Naive B cell (primary cell): ENCODE results near the gene FAM181A. TPM values are rescaled to one million over a fixed set of nuclear protein-coding genes. Genes with fewer than 3 reads are reported as not detected.

ENCODE experiments used
- ATAC-seq, 2 donors: fragments of 150-1000 bp; cut with Tn5 transposase; 2 replicates each; pipeline ENCODE4 v1.10.0; 2021; ENCODE audit warnings: low read depth in 2 of 2, mild to moderate bottlenecking in 2 of 2, moderate library complexity in 2 of 2
- DNase-seq: peaks from one replicate; pipeline ENCODE4 v3.0.0; 2022
- H3K27ac Mint-ChIP-seq, 6 donors: one replicate each; pipeline ENCODE4 v1.8.0; 2020 to 2022; ENCODE audit warnings: mild to moderate bottlenecking in 6 of 6, mixed read lengths in 6 of 6, moderate library complexity in 5 of 6, inconsistent platforms in 2 of 6
- H3K27me3 Mint-ChIP-seq, 3 donors: one replicate each; pipeline ENCODE4 v1.8.0; 2021 to 2022; ENCODE audit warnings: mixed read lengths in 3 of 3, mild to moderate bottlenecking in 1 of 3
- H3K36me3 Mint-ChIP-seq, 2 donors: one replicate each; pipeline ENCODE4 v1.8.0; 2020 to 2022; ENCODE audit warnings: mixed read lengths in 2 of 2, inconsistent platforms in 1 of 2, mild to moderate bottlenecking in 1 of 2
- H3K4me1 Mint-ChIP-seq, 3 donors: one replicate each; pipeline ENCODE4 v1.8.0; 2020 to 2022; ENCODE audit warnings: mixed read lengths in 3 of 3, inconsistent platforms in 1 of 3, mild to moderate bottlenecking in 1 of 3, moderate library complexity in 1 of 3
- H3K4me3 Mint-ChIP-seq, 8 donors: one replicate each; pipeline ENCODE4 v1.8.0; 2020 to 2022; ENCODE audit warnings: mild to moderate bottlenecking in 8 of 8, mixed read lengths in 8 of 8, moderate library complexity in 8 of 8, inconsistent platforms in 2 of 8
- H3K9me3 Mint-ChIP-seq, 7 donors: one replicate each; pipeline ENCODE4 v1.8.0; 2020 to 2022; ENCODE audit warnings: mixed read lengths in 7 of 7, mild to moderate bottlenecking in 5 of 7, inconsistent platforms in 2 of 7, moderate library complexity in 1 of 7
- polyA plus RNA-seq, 6 donors: library from polyadenylated mRNA; unstranded; fragments of 300-500 nt; fragmentation: Illumina TruSeq; gene quantifications; one replicate each; pipeline ENCODE4 v1.2.3, GENCODE V29; 2021; ENCODE audit warnings: low read depth in 6 of 6

Gene FAM181A
- polyA plus RNA-seq, result not detected

DNA sequence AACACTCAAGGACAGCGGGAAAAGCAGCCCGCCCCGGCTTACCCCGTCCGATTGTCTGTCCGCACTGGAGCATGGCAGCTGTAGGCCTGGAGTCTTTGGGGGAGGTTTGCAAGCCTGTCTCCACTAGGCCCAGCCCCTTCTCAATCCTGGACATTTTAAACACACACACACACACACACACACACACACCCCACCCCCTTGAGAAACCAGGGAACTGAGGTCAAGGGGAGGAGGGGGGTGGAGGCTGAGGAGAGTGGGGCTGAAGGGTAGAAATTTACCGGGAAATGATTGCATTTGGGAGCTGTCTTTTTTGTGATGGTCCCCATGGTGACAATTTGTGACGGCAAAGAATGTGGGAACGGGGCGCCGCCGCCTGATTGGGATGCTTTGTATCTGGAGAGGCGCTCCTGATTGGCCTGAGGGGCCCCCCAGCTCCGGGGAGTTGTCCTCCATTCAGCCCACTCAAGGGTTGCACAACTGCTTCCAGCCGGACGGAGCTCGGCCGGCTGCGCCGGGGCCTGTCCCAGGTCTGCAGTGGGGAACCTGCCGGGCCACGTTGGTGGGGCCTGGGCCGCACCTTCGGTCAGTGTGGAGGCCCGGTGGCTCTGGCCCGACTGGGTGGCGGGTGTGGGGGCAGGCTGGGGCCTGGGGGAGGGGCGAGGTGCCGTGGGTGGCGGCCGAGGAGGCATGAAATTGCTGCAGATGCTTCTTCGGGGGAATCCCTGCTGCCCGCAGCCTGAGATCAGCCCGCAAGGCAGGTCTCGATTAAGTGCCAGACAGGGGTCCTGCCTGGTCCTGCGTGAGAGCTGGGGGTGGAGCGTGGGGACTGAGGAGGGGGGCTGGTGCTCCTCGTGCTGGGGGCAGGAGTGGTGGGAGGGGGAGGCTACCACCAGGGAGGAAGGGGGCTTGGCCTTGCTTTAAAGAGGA, at the start of gene FAM181A:
Gene FAM181A (plus strand): TSS at position 472 of the 927 bp plus-strand sequence. CDS start 942 bp downstream, outside the sequence.
- no peak for DNase-seq
- Mint-ChIP-seq H3K27me3 (peaks cover 0 to 11% (median 0%) of the 10 kb centered on the region in 3 donors), H3K4me3 (no peak within 1 kb of the TSS)

DNA sequence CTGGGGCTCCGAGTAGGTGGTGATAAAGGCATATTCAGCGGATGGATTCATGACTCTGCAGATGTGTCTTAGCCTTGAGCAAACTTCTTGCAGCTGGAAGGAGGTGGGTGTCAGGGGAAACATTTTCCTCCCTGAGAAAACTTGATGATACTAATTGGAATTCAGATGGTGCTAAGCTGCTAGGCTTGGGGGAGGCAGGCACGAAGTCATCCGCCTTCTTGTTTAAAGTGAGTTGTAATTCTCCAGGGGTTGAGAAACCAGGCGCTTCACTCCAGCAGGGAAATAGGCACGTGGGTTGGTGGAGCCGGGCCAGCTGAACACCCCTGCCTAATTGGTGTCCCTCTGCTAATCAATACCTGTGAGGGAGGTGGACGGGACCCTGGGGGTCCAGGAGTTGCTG, 48.9 kb upstream of the FAM181A start:
- H3K36me3 Mint-ChIP-seq, result peaks cover 0 to 16% of the 10 kb centered on the region in 2 donors
- H3K4me3 Mint-ChIP-seq, result no peak overlapping the region
- DNase-seq (no peak), ATAC-seq (no peak)
- peaks cover 0 to 5% (median 0%) of the 10 kb centered on the region in 3 donors for H3K4me1 Mint-ChIP-seq
- no peak overlapping the region for H3K27ac Mint-ChIP-seq
- H3K9me3 Mint-ChIP-seq, result peaks cover 3 to 48% (median 9%) of the 10 kb centered on the region in 7 donors
- H3K27me3 Mint-ChIP-seq, result peaks cover 0 to 26% (median 22%) of the 10 kb centered on the region in 3 donors

More for the DNA sequence above, at the start of gene FAM181A:
- no peak for ATAC-seq
- Mint-ChIP-seq H3K27ac (no peak within 1 kb of the TSS), H3K36me3 (no peaks in the 10 kb centered on the region), H3K4me1 (no peaks in the 10 kb centered on the region), H3K9me3 (no peaks in the 10 kb centered on the region)

DNA sequence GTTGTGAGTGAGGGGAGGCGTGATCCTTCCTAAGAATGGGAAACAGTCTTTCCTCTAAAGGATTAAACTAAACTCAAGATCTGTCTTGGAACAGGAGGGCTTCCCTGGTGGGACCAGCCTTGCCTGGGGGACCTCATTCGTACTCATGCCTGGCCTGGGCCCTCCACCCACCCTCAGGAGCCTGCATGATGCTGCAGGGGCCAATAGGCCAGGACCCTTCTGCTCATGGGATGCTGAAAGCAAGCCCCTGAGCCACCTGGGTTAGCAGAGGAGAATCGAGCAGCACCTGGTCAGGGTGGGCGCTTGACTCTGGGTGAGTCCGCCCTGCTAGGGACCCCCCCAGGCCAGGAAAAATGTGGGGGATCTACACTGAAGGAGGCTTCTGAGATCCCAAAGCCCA, 48.3 kb upstream of the FAM181A start:
- Mint-ChIP-seq H3K4me3 (no peak overlapping the region), H3K4me1 (peaks cover 0 to 5% (median 0%) of the 10 kb centered on the region in 3 donors), H3K27ac (no peak overlapping the region), H3K9me3 (peaks cover 3 to 41% (median 8%) of the 10 kb centered on the region in 7 donors), H3K27me3 (peaks cover 0 to 24% (median 18%) of the 10 kb centered on the region in 3 donors), H3K36me3 (peaks cover 0 to 15% of the 10 kb centered on the region in 2 donors)
- no peak for DNase-seq
- no peak for ATAC-seq

DNA sequence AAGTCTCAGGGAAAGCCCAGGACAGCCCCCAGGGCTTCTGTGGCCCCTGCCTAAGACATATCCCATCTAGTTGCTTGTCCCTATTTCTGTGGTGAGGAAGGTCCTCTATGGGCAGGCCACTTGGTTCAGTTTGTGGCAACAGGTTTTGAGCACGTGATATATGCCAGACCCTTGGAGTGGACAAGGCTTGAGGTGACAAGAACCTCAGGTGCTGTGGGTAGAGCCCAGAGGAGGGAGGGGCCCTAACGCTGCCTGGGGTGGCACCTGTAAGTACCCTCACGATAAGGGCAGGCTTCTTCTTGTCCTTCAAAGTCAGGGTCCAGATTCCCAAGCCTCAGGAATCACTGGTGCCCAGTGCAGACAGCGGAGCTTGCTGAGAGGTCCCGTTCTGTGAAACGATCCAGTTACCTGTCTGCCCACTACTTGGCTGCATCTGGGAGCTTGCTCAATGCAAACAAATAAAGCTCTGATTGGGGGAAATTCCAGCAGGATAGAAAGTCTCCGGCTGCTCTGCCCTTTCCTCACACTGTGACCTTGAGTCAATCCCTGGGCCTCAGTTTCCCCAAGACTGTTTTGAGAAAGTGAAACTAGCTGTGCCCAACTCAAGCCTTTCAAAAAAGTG, 47.7 kb upstream of the FAM181A start:
- H3K27ac Mint-ChIP-seq, result no peak overlapping the region
- no peak for ATAC-seq
- H3K9me3 Mint-ChIP-seq, result peaks cover 0 to 35% (median 7%) of the 10 kb centered on the region in 7 donors
- peaks cover 0 to 24% (median 12%) of the 10 kb centered on the region in 3 donors for H3K27me3 Mint-ChIP-seq
- DNase-seq, result no peak
- no peak overlapping the region for H3K4me3 Mint-ChIP-seq
- peaks cover 0 to 5% (median 0%) of the 10 kb centered on the region in 3 donors for H3K4me1 Mint-ChIP-seq
- peaks cover 0 to 9% of the 10 kb centered on the region in 2 donors for H3K36me3 Mint-ChIP-seq

DNA sequence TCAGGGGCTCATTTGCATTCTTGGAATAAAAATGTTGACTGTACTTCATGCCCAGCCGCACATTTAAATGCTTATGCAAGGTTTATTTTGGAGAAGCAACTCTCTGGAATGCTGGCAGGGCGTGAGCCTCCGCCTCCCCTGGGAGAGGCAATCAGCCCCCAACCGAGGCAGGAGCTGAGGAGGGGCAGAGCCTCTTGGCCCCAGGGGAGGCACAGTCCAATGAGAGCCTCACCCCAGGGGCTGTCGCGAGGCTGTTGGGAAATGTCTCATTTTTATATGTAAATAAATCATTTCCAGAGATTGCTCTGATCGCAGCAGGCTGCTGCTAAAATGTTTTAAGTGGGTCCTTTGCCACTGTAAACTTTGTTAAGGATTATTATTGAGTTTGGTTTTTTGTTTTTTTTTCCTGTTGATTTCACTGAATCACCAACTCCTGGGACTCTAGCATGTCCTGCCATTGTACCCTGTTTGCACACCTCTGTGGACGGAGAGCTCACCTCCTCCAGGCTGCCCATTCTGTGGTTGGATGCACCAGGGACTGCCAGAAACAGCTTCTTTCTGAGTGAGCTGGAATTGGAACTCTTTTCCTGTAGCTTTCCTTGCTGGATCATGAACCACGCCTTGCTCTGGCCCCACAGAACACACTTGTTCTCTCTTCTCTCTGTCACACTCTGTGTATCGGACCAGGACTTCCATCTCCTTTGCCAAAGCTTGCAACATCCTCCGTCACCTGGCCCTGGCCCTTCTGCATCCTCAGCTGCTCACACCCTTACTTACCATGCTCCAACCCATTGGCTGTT, 46.9 kb upstream of the FAM181A start:
- peaks cover 0 to 7% of the 10 kb centered on the region in 2 donors for H3K36me3 Mint-ChIP-seq
- ATAC-seq (no peak), DNase-seq (no peak)
- peaks cover 0 to 30% (median 8%) of the 10 kb centered on the region in 7 donors for H3K9me3 Mint-ChIP-seq
- peaks cover 0 to 5% (median 0%) of the 10 kb centered on the region in 3 donors for H3K4me1 Mint-ChIP-seq
- peaks cover 0 to 32% (median 19%) of the 10 kb centered on the region in 3 donors for H3K27me3 Mint-ChIP-seq
- no peak overlapping the region for H3K27ac Mint-ChIP-seq
- no peak overlapping the region for H3K4me3 Mint-ChIP-seq

DNA sequence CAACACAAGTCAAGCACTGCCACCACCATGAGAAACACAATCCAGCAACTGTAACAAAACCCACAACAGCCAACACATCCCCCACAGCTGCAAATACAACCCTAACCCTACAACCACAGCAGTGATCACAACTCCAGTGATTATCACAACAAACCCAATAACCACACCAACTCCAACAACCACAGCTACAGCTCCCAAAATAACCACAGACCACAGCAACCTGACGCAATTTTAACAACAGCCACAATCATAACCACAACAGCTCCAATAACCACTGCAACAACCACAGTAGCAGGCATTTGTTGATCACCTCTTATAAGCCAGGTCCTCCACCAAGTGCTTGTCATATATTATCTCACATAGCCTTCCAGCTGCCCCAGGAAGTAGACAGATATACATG, 42.2 kb upstream of the FAM181A start:
- no peak for ATAC-seq
- Mint-ChIP-seq H3K27ac (peak overlapping the region in 1 of 6 donors; percentile 0), H3K4me3 (no peak overlapping the region)

DNA sequence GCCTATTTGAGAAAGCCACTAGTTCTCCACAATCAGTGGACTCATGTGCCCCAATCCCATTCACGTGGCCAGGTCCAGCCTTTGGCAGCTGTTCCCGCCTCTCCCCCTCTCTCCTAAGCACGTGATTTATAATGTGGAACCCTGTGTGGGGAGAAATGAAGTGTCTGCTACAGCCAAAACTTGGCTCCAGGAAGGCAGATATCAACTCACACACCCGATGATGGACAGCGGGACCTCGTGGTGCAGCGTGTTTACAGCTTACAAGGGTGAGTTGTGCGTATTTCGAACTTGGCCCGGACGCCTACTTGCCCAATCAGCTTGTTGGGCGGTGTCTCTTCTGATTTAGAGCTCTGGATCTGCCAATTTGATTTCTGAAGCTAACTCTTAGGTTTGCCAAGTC, 38.1 kb upstream of the FAM181A start:
- Mint-ChIP-seq H3K4me1 (peaks cover 0 to 4% (median 0%) of the 10 kb centered on the region in 3 donors), H3K27me3 (peaks cover 13 to 53% (median 34%) of the 10 kb centered on the region in 3 donors), H3K9me3 (peaks cover 0 to 14% (median 7%) of the 10 kb centered on the region in 7 donors), H3K36me3 (peaks cover 0 to 6% of the 10 kb centered on the region in 2 donors), H3K27ac (no peak overlapping the region), H3K4me3 (no peak overlapping the region)
- no peak for DNase-seq
- ATAC-seq, result no peak

More for the DNA sequence above, 42.2 kb upstream of the FAM181A start:
- H3K36me3 Mint-ChIP-seq, result peaks cover 6 to 7% of the 10 kb centered on the region in 2 donors
- peaks cover 4 to 32% (median 29%) of the 10 kb centered on the region in 3 donors for H3K27me3 Mint-ChIP-seq
- no peak for DNase-seq
- peaks cover 4 to 28% (median 9%) of the 10 kb centered on the region in 7 donors for H3K9me3 Mint-ChIP-seq
- peaks cover 0 to 5% (median 0%) of the 10 kb centered on the region in 3 donors for H3K4me1 Mint-ChIP-seq

DNA sequence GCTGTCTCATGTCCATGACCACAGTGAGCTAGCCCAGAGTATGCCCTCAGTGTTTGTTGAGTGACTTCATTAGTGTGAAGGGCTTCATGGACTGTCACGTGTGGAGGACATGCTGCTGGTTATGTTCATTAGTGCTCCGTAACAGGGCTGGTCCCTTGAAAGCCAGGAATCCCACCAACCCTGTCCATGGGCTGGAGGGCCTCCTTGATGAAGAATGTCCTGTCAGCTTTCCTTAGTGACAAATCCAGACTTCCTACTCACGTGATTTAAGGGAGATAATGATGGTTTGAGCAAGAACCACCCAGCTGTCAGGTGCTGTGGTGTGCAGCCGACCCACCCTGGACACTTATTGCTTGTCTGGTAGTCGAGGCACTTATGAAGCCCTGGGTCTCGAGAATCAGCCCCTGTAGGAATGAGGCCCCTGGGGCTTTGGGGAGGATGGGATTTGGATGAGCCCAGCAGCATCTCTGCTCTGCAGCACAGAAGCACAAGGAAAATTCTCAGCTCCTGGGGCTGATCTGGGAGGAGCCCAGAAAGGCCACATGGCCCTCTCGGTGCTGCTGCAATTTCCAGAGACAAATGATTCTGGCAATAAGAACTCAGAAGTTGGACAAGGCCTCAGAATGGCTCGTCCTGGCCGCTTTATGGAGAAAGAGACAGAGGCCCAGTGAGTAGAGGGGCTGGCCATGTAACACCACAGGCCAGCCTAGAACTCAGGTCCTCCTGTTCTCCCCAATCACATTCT, 37.2 kb upstream of the FAM181A start:
- DNase-seq, result no peak
- Mint-ChIP-seq H3K9me3 (peaks cover 0 to 10% (median 7%) of the 10 kb centered on the region in 7 donors), H3K4me3 (no peak overlapping the region), H3K27ac (no peak overlapping the region), H3K4me1 (peaks cover 0 to 4% (median 0%) of the 10 kb centered on the region in 3 donors), H3K27me3 (peaks cover 15 to 51% (median 31%) of the 10 kb centered on the region in 3 donors), H3K36me3 (peaks cover 0 to 6% of the 10 kb centered on the region in 2 donors)
- no peak for ATAC-seq

DNA sequence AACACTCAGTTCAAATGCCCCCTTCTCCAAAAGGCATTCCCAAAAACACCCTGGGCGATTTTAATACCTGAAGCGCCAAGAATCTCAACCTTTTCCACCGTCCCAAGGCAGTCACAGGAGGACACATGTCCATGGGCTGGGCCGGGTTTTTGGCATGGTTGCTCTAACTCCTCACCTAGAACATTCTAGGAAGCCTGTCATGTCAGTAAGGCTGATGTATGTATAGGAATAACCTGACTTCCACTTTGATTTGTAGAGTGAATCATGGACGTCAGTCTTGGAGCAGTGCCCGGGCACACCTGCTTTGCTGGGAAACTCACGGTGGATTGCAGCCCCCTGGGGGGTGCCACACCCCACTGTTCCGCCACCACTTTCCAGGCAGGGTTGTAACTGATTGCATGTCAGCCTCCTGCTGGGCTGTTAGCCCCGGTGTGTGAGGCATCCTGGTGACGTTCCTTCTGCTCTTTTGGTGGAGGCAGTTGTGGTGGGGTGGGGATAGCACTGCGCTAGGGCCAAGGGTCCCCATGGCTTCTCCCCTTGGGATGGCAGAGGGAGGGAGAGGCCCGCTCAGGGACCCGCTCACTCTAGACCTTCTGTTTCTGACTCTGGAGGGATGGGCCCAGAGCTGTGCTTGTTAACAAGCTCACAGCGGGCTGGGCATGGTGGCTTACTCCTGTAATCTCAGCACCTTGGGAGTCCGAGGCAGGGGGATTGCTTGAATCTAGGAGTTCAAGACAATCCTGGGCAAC, 35.2 kb upstream of the FAM181A start:
- peak overlapping the region in 1 of 6 donors; percentile 26 for H3K27ac Mint-ChIP-seq

DNA sequence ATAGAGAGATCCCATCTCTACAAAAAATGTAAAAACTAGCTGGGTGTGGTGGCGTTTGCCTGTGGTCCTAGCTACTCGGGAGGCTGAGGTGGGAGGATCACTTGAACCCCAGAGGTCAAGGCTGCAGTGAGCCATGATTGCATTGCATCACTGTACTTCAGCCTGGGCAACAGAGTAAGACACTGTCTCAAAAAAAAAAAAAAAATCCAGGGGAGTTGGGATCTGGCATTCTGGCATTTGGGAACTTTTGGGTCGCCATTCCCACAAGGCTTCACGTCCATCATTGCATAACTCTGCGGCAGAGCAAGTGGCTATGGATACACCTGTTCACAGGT, 34.7 kb upstream of the FAM181A start:
- Mint-ChIP-seq H3K27ac (no peak overlapping the region), H3K4me3 (no peak overlapping the region), H3K4me1 (peaks cover 0 to 4% (median 0%) of the 10 kb centered on the region in 3 donors), H3K9me3 (peaks cover 0 to 2% (median 0%) of the 10 kb centered on the region in 7 donors), H3K27me3 (peaks cover 22 to 36% (median 33%) of the 10 kb centered on the region in 3 donors), H3K36me3 (no peaks in the 10 kb centered on the region)
- no peak for ATAC-seq
- no peak for DNase-seq

More for the DNA sequence above, 35.2 kb upstream of the FAM181A start:
- no peaks in the 10 kb centered on the region for H3K36me3 Mint-ChIP-seq
- DNase-seq, result no peak
- H3K9me3 Mint-ChIP-seq, result peaks cover 0 to 2% (median 0%) of the 10 kb centered on the region in 7 donors
- H3K4me3 Mint-ChIP-seq, result no peak overlapping the region
- peaks cover 0 to 4% (median 0%) of the 10 kb centered on the region in 3 donors for H3K4me1 Mint-ChIP-seq
- peaks cover 19 to 40% (median 33%) of the 10 kb centered on the region in 3 donors for H3K27me3 Mint-ChIP-seq
- ATAC-seq, result no peak

DNA sequence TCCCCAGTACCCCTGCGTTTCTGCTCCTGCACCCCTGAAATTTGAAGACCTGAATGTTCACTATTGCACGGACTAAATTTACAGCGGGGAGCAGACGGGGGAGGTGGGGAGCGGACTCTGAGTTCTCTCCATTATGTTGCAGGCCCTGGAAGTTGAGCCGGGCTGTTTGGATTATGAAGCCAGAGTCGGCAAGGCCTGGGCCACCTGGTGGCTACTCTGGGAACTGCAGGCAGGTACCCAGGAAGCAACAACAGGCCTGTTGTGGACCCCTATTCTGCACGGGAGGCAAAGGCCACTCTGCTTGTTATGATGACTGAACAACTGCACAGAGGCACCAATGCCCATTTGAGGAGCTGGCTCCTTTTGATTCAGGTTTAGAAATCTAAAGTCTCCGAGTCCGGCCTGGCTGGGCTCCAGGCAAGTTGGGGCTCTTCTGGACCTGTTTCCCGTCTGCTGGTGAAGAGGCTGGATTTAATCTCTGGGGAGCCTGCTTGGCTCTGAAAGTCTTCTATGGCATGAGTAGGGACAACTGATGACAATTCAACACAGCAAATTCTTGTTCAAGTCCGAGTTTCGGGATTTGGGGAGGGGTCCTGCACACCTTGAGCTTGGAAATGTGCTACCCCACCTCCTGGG, 34.1 kb upstream of the FAM181A start:
- Mint-ChIP-seq H3K36me3 (no peaks in the 10 kb centered on the region), H3K4me3 (no peak overlapping the region), H3K27me3 (peaks cover 25 to 35% (median 32%) of the 10 kb centered on the region in 3 donors), H3K27ac (no peak overlapping the region), H3K4me1 (peaks cover 0 to 4% (median 0%) of the 10 kb centered on the region in 3 donors), H3K9me3 (peaks cover 0 to under 1% (median 0%) of the 10 kb centered on the region in 7 donors)
- DNase-seq (peak; percentile 36), ATAC-seq (peak in 1 of 2 donors; percentile 37)
